ENCODE data around the gene G6PC1.
"Not testable (repeated sequence)": the region's sequence is repeated elsewhere in the genome, so short reads cannot be mapped to it uniquely, and the experiment has no call there.

Gene G6PC1

GRCh38 chr17:42873932-42874695 lies 26.5 kb upstream of the G6PC1 start:
- DNase-seq: not testable (repeated sequence)

GRCh38 chr17:42877037-42877436 lies 23.6 kb upstream of the G6PC1 start:
- DNase-seq: no peak

- DNase-seq: peak; percentile 90
Observed at GRCh38 chr17:42878123-42878880, 22.3 kb upstream of the G6PC1 start.

- DNase-seq: no peak
Observed at GRCh38 chr17:42878924-42879595, 21.5 kb upstream of the G6PC1 start.

- no peak for DNase-seq
Observed at GRCh38 chr17:42879596-42879985, 21.0 kb upstream of the G6PC1 start.

- DNase-seq: no peak
Observed at GRCh38 chr17:42880776-42881310, 19.8 kb upstream of the G6PC1 start.

GRCh38 chr17:42881706-42882105 lies 18.9 kb upstream of the G6PC1 start:
- not testable (repeated sequence) for DNase-seq

- no peak for DNase-seq
Observed at GRCh38 chr17:42882166-42882565, 18.4 kb upstream of the G6PC1 start.

GRCh38 chr17:42883802-42884558 lies 16.6 kb upstream of the G6PC1 start:
- no peak for DNase-seq

- not testable (repeated sequence) for DNase-seq
Observed at GRCh38 chr17:42885806-42886205, 14.8 kb upstream of the G6PC1 start.

GRCh38 chr17:42886283-42887176 lies 14.1 kb upstream of the G6PC1 start:
- no peak for DNase-seq

GRCh38 chr17:42889809-42890208 lies 10.8 kb upstream of the G6PC1 start:
- no peak for DNase-seq

- no peak for DNase-seq
Observed at GRCh38 chr17:42891539-42892152, 9.0 kb upstream of the G6PC1 start.

GRCh38 chr17:42893359-42893758 lies 7.2 kb upstream of the G6PC1 start:
- no peak for DNase-seq

GRCh38 chr17:42894283-42895184 lies 6.1 kb upstream of the G6PC1 start:
- no peak for DNase-seq

GRCh38 chr17:42895185-42895555 lies 5.4 kb upstream of the G6PC1 start:
- no peak for DNase-seq

- no peak for DNase-seq
Observed at GRCh38 chr17:42898147-42898811, 2.3 kb upstream of the G6PC1 start.

GRCh38 chr17:42899981-42900380 lies 618 bp upstream of the G6PC1 start:
- not testable (repeated sequence) for DNase-seq

- no peak for DNase-seq
Observed at GRCh38 chr17:42901535-42902229, 1.1 kb downstream of the G6PC1 start.

All from NCI-H146 (cell line).